Smooth muscle cell of trachea (primary cell): Measurements from ENCODE around the gene MAST2. TPM values are rescaled to one million over a fixed set of nuclear protein-coding genes. Genes with fewer than 3 reads are reported as not detected.

ENCODE experiments used
- total RNA-seq: library from RNA; depleted of rRNA; stranded (reverse); fragments of >200 nt; gene quantifications from 2 replicates; pipeline ENCODE4 v1.2.1, GENCODE V29; 2014

MAST2 gene
- 21.7 and 29.8 TPM in 2 replicates for total RNA-seq

GRCh38 chr1:45803299-45803780 lies at the start of gene MAST2:
Gene MAST2 (plus strand): TSS chr1:45803612. CDS start chr1:45803896, 284 bp downstream.

Other genes starting within 250 kb of the MAST2 start
- gene NASP, start 219.6 kb upstream of the MAST2 start, total RNA-seq: 23.0 and 60.4 TPM in 2 replicates
- 0.99 and 1.6 TPM in 2 replicates for gene CCDC17, start 179.6 kb upstream of the MAST2 start, total RNA-seq
- gene GPBP1L1, start 117.1 kb upstream of the MAST2 start, total RNA-seq: 73.3 and 98.5 TPM in 2 replicates
- 11.2 and 13.2 TPM in 2 replicates for gene TMEM69, start 115.4 kb upstream of the MAST2 start, total RNA-seq
- 16.9 and 20.2 TPM in 2 replicates for gene IPP, start 53.0 kb upstream of the MAST2 start, total RNA-seq